DOHH2 (cell line): ENCODE measurements around the gene ZNF502.

Source experiments
- H3F3A ChIP-seq: fragments of 200-600 bp; sonication (generic), shearing (Covaris generic); 2 replicates; pipeline ENCODE4 v1.6.0; 2016; ENCODE audit warnings: antibody characterized with exemption, mild to moderate bottlenecking; ENCODE audit not compliant: control insufficient read depth, insufficient read depth
- H3K27ac ChIP-seq: fragments of 200-600 bp; sonication (generic); 2 replicates; pipeline ENCODE4 v1.5.1; 2014; ENCODE audit warnings: low read depth, mild to moderate bottlenecking, low read length, moderate library complexity
- H3K27me3 ChIP-seq: fragments of 200-600 bp; sonication (generic); 2 replicates; pipeline ENCODE4 v1.6.1; 2014; ENCODE audit warnings: mild to moderate bottlenecking, low read length, mixed read lengths; ENCODE audit not compliant: control insufficient read depth
- H3K36me3 ChIP-seq: fragments of 200-600 bp; sonication (generic); 2 replicates; pipeline ENCODE4 v1.6.1; 2014; ENCODE audit warnings: mild to moderate bottlenecking, low read length, moderate library complexity, mixed read lengths; ENCODE audit not compliant: control insufficient read depth
- H3K4me1 ChIP-seq: fragments of 200-600 bp; sonication (generic); 2 replicates; pipeline ENCODE4 v1.6.1; 2014; ENCODE audit warnings: mild to moderate bottlenecking, low read length, mixed read lengths; ENCODE audit not compliant: control insufficient read depth
- H3K4me2 ChIP-seq: fragments of 200-600 bp; sonication (generic); 2 replicates; pipeline ENCODE4 v1.6.0; 2014; ENCODE audit warnings: mild to moderate bottlenecking, low read length, moderate library complexity
- H3K4me3 ChIP-seq: fragments of 200-600 bp; sonication (generic); 2 replicates; pipeline ENCODE4 v1.5.1; 2014; ENCODE audit warnings: mild to moderate bottlenecking, low read length, mixed read lengths
- H3K79me2 ChIP-seq: fragments of 200-600 bp; sonication (generic); 2 replicates; pipeline ENCODE4 v1.6.1; 2014; ENCODE audit warnings: mild to moderate bottlenecking, low read length, mixed read lengths; ENCODE audit not compliant: control insufficient read depth
- H3K9me2 ChIP-seq: fragments of 200-600 bp; sonication (generic); replicated peaks from 2 replicates; pipeline ENCODE4 v1.6.1; 2014; ENCODE audit warnings: mild to moderate bottlenecking, low read length, mixed read lengths; ENCODE audit not compliant: control insufficient read depth
- H3K9me3 ChIP-seq: fragments of 200-600 bp; sonication (generic); 2 replicates; pipeline ENCODE4 v1.6.1; 2014; ENCODE audit warnings: antibody characterized with exemption, low read length, mixed read lengths; ENCODE audit not compliant: control insufficient read depth, insufficient read depth
- H4K20me1 ChIP-seq: fragments of 200-600 bp; sonication (generic); 2 replicates; pipeline ENCODE4 v1.6.0; 2014; ENCODE audit warnings: low read depth, mild to moderate bottlenecking, antibody characterized with exemption, low read length, moderate library complexity; ENCODE audit not compliant: control insufficient read depth, insufficient read depth
- CTCF ChIP-seq: fragments of 200-600 bp; sonication (generic); IDR thresholded peaks from one replicate; pipeline ENCODE4 v1.5.1; 2014; ENCODE audit warnings: antibody characterized with exemption, mild to moderate bottlenecking, low read depth, low read length; ENCODE audit not compliant: poor library complexity, severe bottlenecking
- EZH2phosphoT487 ChIP-seq: fragments of 200-600 bp; sonication (generic); IDR thresholded peaks from 2 replicates; pipeline ENCODE4 v1.6.1; 2017; ENCODE audit warnings: borderline replicate concordance, mild to moderate bottlenecking, antibody characterized with exemption, low read length, moderate library complexity, mixed read lengths

ZNF502 gene

DNA sequence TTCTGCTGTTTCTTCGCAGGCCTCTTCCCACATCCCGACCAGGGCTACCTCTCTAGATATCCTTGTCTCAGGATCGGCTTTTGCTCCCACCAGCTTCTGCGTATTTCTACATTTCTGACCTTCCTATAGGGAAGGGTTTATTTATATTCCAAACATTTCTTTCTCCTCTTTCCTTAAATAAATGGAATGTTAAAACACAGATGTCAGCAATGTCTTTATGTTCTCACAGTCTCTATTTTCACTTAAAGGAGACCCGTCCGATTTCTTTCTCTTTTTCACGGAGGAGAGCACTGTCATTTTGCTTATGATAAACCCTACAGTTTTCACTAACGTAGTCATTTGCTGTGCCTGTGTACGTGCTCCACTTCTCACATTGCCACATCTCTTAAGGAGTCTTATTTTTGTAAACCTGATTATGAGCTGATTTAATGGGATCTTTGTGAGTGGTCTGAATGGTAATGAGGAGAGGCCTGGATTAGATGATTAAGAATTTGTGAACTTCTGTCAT lies 49.8 kb downstream of the ZNF502 start:
- TF ChIP-seq EZH2phosphoT487 (no peak), CTCF (no peak)
- Histone ChIP-seq H3K27me3 (no peaks in the 10 kb centered on the region), H3K4me1 (peaks cover 11% of the 10 kb centered on the region), H3K9me2 (no peaks in the 10 kb centered on the region), H3F3A (no peaks in the 10 kb centered on the region), H3K27ac (peak overlapping the region; percentile 54), H3K36me3 (peaks cover 76% of the 10 kb centered on the region), H3K9me3 (peaks cover 18% of the 10 kb centered on the region), H4K20me1 (no peaks in the 10 kb centered on the region), H3K4me3 (peak overlapping the region; percentile 94), H3K79me2 (peaks cover 95% of the 10 kb centered on the region), H3K4me2 (peak overlapping the region; percentile 83)

DNA sequence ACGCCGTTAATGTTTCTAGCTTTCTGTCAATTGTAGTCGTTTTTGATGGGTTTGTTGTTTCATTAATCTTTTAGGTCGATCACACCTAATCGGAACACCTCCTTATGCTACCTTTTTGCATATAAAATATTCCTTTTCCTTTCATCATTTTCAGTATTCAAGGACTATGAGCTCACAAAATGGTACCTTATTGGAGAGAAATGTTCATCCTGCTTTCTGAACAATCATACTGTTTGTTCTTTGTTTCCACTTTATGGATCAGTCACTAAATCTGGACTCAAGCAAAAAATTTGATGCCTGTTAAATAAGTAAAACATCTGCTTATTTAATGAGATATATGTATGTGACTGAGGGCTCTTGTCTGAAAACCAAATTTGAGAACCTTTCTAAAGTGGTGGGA lies 50.2 kb downstream of the ZNF502 start:
- H3K36me3 ChIP-seq = peaks cover 73% of the 10 kb centered on the region

GRCh38 chr3:44764248-44764647 lies 51.8 kb downstream of the ZNF502 start:
- peaks cover 11% of the 10 kb centered on the region for H3K4me1 ChIP-seq
- H3K4me2 ChIP-seq = no peak overlapping the region
- no peaks in the 10 kb centered on the region for H4K20me1 ChIP-seq
- H3K36me3 ChIP-seq = peaks cover 68% of the 10 kb centered on the region
- H3K79me2 ChIP-seq = peaks cover 94% of the 10 kb centered on the region
- no peak overlapping the region for H3K4me3 ChIP-seq
- no peak overlapping the region for H3K27ac ChIP-seq
- H3K27me3 ChIP-seq = no peaks in the 10 kb centered on the region
- H3F3A ChIP-seq = no peaks in the 10 kb centered on the region
- no peaks in the 10 kb centered on the region for H3K9me2 ChIP-seq
- peaks cover 18% of the 10 kb centered on the region for H3K9me3 ChIP-seq
- TF ChIP-seq EZH2phosphoT487 = no peak
- TF ChIP-seq CTCF = no peak

More for the DNA sequence above, 50.2 kb downstream of the ZNF502 start:
- H3K4me2 ChIP-seq = peak overlapping the region; percentile 83
- H3K27me3 ChIP-seq = no peaks in the 10 kb centered on the region
- H3K27ac ChIP-seq = no peak overlapping the region
- peaks cover 20% of the 10 kb centered on the region for H3K9me3 ChIP-seq
- peaks cover 11% of the 10 kb centered on the region for H3K4me1 ChIP-seq
- H4K20me1 ChIP-seq = no peaks in the 10 kb centered on the region
- H3K79me2 ChIP-seq = peaks cover 94% of the 10 kb centered on the region
- no peak for TF ChIP-seq CTCF
- TF ChIP-seq EZH2phosphoT487 = no peak
- H3K4me3 ChIP-seq = peak overlapping the region; percentile 94
- H3F3A ChIP-seq = no peaks in the 10 kb centered on the region
- H3K9me2 ChIP-seq = no peaks in the 10 kb centered on the region
